WTC11 (cell line): ENCODE data around the gene SHF. TPM values are rescaled to one million over a fixed set of nuclear protein-coding genes. Genes with fewer than 3 reads are reported as not detected.

Experiments
- ATAC-seq: fragments of 200-7000 bp; cut with Tn5 transposase; 2 replicates; pipeline ENCODE4 v1.10.0; 2021; ENCODE audit warnings: mild to moderate bottlenecking, moderate library complexity
- CTCF ChIA-PET: fragments of 300-600 bp; sonication (Branson Sonifier 250); formaldehyde crosslinking; loops from one replicate; lab custom pipeline; 2021; ENCODE audit warnings: antibody characterized with exemption; lab: Charles Lee
- POLR2A ChIA-PET: fragments of 350-600 bp; sonication (Branson Sonifier 250); formaldehyde crosslinking; loops from one replicate; lab custom pipeline; 2021; ENCODE audit warnings: antibody characterized with exemption; lab: Charles Lee
- DNase-seq: peaks from one replicate; pipeline ENCODE4 v3.0.0; 2021; ENCODE audit warnings: low spot score
- H3K27ac Mint-ChIP-seq: 2 replicates; pipeline ENCODE4 v1.8.0; 2021; ENCODE audit warnings: mixed read lengths
- H3K27me3 Mint-ChIP-seq: 2 replicates; pipeline ENCODE4 v1.8.0; 2021; ENCODE audit warnings: low read depth, mild to moderate bottlenecking, moderate library complexity, mixed read lengths
- H3K36me3 Mint-ChIP-seq: 2 replicates; pipeline ENCODE4 v1.8.0; 2021; ENCODE audit warnings: mixed read lengths
- H3K4me1 Mint-ChIP-seq: 2 replicates; pipeline ENCODE4 v1.8.0; 2022; ENCODE audit warnings: mixed read lengths
- H3K4me3 Mint-ChIP-seq: 2 replicates; pipeline ENCODE4 v1.8.0; 2021; ENCODE audit warnings: mild to moderate bottlenecking, moderate library complexity, mixed read lengths
- H3K9me3 Mint-ChIP-seq: 2 replicates; pipeline ENCODE4 v1.8.0; 2021; ENCODE audit warnings: mixed read lengths
- EMX1 ChIP-seq: fragments of 250-450 bp; sonication (Bioruptor Pico); IDR thresholded peaks from 2 replicates; pipeline ENCODE4 v1.8.0; 2021; ENCODE audit warnings: mild to moderate bottlenecking
- FOXK1 ChIP-seq: sonication (generic); formaldehyde crosslinking; IDR thresholded peaks from 2 replicates; pipeline ENCODE4 v1.8.0; 2022; ENCODE audit warnings: mild to moderate bottlenecking, moderate library complexity, missing genetic modification reagents
- HMGA2 ChIP-seq: fragments of 250-450 bp; sonication (Bioruptor Pico); IDR thresholded peaks from 2 replicates; pipeline ENCODE4 v1.4.0; 2021; ENCODE audit warnings: mild to moderate bottlenecking, moderate library complexity
- JAZF1 ChIP-seq: fragments of 250-450 bp; sonication (Bioruptor Pico); IDR thresholded peaks from 2 replicates; pipeline ENCODE4 v1.9.0; 2021; ENCODE audit warnings: moderate library complexity, mild to moderate bottlenecking, inconsistent platforms
- JUN ChIP-seq: sonication (generic); formaldehyde crosslinking; IDR thresholded peaks from 2 replicates; pipeline ENCODE4 v1.8.0; 2023; ENCODE audit warnings: mild to moderate bottlenecking, missing genetic modification reagents
- MYBL2 ChIP-seq: sonication (generic); formaldehyde crosslinking; IDR thresholded peaks from 2 replicates; pipeline ENCODE4 v1.8.1; 2023; ENCODE audit warnings: mild to moderate bottlenecking, moderate library complexity, missing genetic modification reagents
- NFE2L1 ChIP-seq: sonication (generic); formaldehyde crosslinking; IDR thresholded peaks from 2 replicates; pipeline ENCODE4 v1.8.1; 2023; ENCODE audit warnings: missing genetic modification reagents
- NR3C1 ChIP-seq: sonication (generic); formaldehyde crosslinking; conservative IDR thresholded peaks from 2 replicates; pipeline ENCODE4 v1.8.1; 2023; ENCODE audit warnings: low read depth, mild to moderate bottlenecking, missing genetic modification reagents
- SMAD3 ChIP-seq: sonication (generic); formaldehyde crosslinking; IDR thresholded peaks from 2 replicates; pipeline ENCODE4 v1.8.0; 2022; ENCODE audit warnings: missing genetic modification reagents, mild to moderate bottlenecking, borderline replicate concordance
- TEAD1 ChIP-seq: sonication (generic); formaldehyde crosslinking; IDR thresholded peaks from 2 replicates; pipeline ENCODE4 v1.8.0; 2022; ENCODE audit warnings: mild to moderate bottlenecking, missing genetic modification reagents
- TP53 ChIP-seq: sonication (generic); formaldehyde crosslinking; IDR thresholded peaks from 2 replicates; pipeline ENCODE4 v1.8.1; 2023; ENCODE audit warnings: mild to moderate bottlenecking, missing genetic modification reagents
- ZNF396 ChIP-seq: fragments of 250-450 bp; sonication (Bioruptor Pico); IDR thresholded peaks from 2 replicates; pipeline ENCODE4 v1.8.0; 2021; ENCODE audit warnings: mild to moderate bottlenecking, moderate library complexity, borderline replicate concordance
- ZNF423 ChIP-seq: fragments of 250-450 bp; sonication (Bioruptor Pico); IDR thresholded peaks from 2 replicates; pipeline ENCODE4 v2.1.2; 2022; ENCODE audit warnings: mild to moderate bottlenecking, moderate library complexity
- total RNA-seq: library from RNA; stranded (reverse); gene quantifications from 3 replicates; pipeline ENCODE4 v1.2.3, GENCODE V29; 2021
- TF ChIP-seq, protein P1 (sequence below): sonication (generic); formaldehyde crosslinking; IDR thresholded peaks from 2 replicates; pipeline ENCODE4 v1.8.0; 2022; ENCODE audit warnings: mild to moderate bottlenecking, missing genetic modification reagents
- TF ChIP-seq, protein P2 (sequence below): fragments of 250-450 bp; sonication (Bioruptor Pico); IDR thresholded peaks from 2 replicates; pipeline ENCODE4 v2.1.2; 2022; ENCODE audit warnings: mild to moderate bottlenecking, moderate library complexity
- TF ChIP-seq, protein P3 (sequence below): sonication (generic); formaldehyde crosslinking; IDR thresholded peaks from 2 replicates; pipeline ENCODE4 v1.8.0; 2022; ENCODE audit warnings: missing genetic modification reagents
- TF ChIP-seq, protein P4 (sequence below): sonication (generic); formaldehyde crosslinking; IDR thresholded peaks from 2 replicates; pipeline ENCODE4 v1.8.1; 2022; ENCODE audit warnings: missing genetic modification reagents, borderline replicate concordance
- TF ChIP-seq, protein P5 (sequence below): sonication (generic); formaldehyde crosslinking; IDR thresholded peaks from 2 replicates; pipeline ENCODE4 v1.8.0; 2023; ENCODE audit warnings: missing genetic modification reagents
- TF ChIP-seq, protein P6 (sequence below): sonication (generic); formaldehyde crosslinking; IDR thresholded peaks from 2 replicates; pipeline ENCODE4 v1.8.1; 2022; ENCODE audit warnings: mild to moderate bottlenecking, moderate library complexity, missing genetic modification reagents
- TF ChIP-seq, protein P7 (sequence below): sonication (generic); formaldehyde crosslinking; IDR thresholded peaks from 2 replicates; pipeline ENCODE4 v1.8.1; 2023; ENCODE audit warnings: mild to moderate bottlenecking, missing genetic modification reagents, moderate library complexity
- TF ChIP-seq, protein P8 (sequence below): sonication (generic); formaldehyde crosslinking; IDR thresholded peaks from 2 replicates; pipeline ENCODE4 v1.8.0; 2022; ENCODE audit warnings: mild to moderate bottlenecking, missing genetic modification reagents
- TF ChIP-seq, protein P9 (sequence below): fragments of 250-450 bp; sonication (Bioruptor Pico); IDR thresholded peaks from 2 replicates; pipeline ENCODE4 v1.9.0; 2021; ENCODE audit warnings: mild to moderate bottlenecking

The SHF gene
- total RNA-seq, 1 experiment from 2014 or later = 30.6 TPM

DNA sequence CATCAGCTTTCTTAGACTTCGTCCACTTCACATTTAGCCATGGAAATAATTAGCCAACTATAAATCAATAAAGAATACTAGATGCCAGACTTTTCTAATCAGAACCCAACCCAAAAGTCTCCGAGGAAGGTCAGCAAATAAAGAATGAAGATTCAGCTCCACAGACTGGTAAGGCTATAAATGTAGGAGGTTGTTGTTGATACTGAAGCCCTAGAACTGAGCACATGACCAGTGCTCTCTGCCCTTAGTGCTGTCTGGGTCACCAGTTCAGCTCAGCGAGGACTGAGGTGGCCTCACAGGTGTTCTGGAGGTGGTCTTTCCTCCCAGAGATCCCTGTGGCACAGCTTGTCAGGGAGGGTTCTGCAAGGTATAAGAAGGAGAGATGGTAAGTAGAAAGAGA, 43.4 kb upstream of the SHF start:
- CTCF ChIA-PET = no interaction called here

DNA sequence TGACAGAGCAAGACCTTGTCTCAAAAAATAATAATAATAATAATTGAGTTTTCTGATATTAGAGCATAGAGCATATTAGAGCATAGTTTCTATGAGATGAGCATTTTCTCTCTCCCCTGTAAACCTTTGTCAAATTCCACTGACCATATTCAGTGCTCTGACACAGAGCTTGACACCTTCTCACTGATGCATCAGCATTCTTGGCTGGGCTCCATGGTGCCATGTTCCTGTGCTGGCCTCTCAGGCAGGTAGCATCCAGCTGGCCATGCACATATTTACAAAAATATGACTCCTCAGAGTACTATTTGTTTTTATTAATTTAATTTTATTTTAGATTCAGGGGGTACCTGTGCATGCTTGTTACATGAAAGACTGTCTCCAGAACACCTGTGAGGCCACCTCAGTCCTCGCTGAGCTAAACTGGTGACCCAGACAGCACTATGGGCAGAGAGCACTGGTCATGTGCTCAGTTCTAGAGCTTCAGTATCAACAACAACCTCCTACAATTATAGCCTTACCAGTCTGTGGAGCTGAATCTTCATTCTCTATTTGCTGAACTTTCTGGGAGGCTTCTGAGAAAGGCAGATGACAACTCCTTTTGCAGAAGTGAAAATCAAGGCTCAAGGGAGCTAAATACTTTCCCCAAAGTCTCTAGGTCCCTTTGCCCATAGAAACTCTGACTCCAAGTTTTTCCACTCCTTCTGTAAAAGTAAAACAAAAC, 42.6 kb upstream of the SHF start:
- Mint-ChIP-seq H3K27ac (no peak overlapping the region), H3K4me1 (no peaks in the 10 kb centered on the region), H3K9me3 (peaks cover 47% of the 10 kb centered on the region), H3K4me3 (no peak overlapping the region), H3K27me3 (peaks cover 25% of the 10 kb centered on the region), H3K36me3 (peaks cover 11% of the 10 kb centered on the region)
- no peak for ATAC-seq
- ChIA-PET CTCF (interaction anchor here (1.1 kb wide), 1 partner anchor 68 kb away, joined by 3 read pairs; no protein-coding TSS in a partner anchor), POLR2A (no interaction called here)
- no peak for DNase-seq
- TF ChIP-seq, protein P1, sequence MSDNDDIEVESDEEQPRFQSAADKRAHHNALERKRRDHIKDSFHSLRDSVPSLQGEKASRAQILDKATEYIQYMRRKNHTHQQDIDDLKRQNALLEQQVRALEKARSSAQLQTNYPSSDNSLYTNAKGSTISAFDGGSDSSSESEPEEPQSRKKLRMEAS (CRISPR knock-in tag) = no peak
- TF ChIP-seq JAZF1 (CRISPR knock-in tag) = no peak
- TF ChIP-seq, protein P2, sequence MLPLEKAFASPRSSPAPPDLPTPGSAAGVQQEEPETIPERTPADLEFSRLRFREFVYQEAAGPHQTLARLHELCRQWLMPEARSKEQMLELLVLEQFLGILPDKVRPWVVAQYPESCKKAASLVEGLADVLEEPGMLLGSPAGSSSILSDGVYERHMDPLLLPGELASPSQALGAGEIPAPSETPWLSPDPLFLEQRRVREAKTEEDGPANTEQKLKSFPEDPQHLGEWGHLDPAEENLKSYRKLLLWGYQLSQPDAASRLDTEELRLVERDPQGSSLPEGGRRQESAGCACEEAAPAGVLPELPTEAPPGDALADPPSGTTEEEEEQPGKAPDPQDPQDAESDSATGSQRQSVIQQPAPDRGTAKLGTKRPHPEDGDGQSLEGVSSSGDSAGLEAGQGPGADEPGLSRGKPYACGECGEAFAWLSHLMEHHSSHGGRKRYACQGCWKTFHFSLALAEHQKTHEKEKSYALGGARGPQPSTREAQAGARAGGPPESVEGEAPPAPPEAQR = no peak
- TF ChIP-seq FOXK1 = no peak
- no peak for TF ChIP-seq TEAD1 (CRISPR knock-in tag)
- no peak for TF ChIP-seq NR3C1
- no peak for TF ChIP-seq SMAD3
- TF ChIP-seq, protein P3, sequence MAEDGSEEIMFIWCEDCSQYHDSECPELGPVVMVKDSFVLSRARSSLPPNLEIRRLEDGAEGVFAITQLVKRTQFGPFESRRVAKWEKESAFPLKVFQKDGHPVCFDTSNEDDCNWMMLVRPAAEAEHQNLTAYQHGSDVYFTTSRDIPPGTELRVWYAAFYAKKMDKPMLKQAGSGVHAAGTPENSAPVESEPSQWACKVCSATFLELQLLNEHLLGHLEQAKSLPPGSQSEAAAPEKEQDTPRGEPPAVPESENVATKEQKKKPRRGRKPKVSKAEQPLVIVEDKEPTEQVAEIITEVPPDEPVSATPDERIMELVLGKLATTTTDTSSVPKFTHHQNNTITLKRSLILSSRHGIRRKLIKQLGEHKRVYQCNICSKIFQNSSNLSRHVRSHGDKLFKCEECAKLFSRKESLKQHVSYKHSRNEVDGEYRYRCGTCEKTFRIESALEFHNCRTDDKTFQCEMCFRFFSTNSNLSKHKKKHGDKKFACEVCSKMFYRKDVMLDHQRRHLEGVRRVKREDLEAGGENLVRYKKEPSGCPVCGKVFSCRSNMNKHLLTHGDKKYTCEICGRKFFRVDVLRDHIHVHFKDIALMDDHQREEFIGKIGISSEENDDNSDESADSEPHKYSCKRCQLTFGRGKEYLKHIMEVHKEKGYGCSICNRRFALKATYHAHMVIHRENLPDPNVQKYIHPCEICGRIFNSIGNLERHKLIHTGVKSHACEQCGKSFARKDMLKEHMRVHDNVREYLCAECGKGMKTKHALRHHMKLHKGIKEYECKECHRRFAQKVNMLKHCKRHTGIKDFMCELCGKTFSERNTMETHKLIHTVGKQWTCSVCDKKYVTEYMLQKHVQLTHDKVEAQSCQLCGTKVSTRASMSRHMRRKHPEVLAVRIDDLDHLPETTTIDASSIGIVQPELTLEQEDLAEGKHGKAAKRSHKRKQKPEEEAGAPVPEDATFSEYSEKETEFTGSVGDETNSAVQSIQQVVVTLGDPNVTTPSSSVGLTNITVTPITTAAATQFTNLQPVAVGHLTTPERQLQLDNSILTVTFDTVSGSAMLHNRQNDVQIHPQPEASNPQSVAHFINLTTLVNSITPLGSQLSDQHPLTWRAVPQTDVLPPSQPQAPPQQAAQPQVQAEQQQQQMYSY = no peak
- no peak for TF ChIP-seq ZNF423 (CRISPR knock-in tag)

More for the DNA sequence above, 43.4 kb upstream of the SHF start:
- Mint-ChIP-seq H3K27ac (no peak overlapping the region), H3K27me3 (peaks cover 28% of the 10 kb centered on the region), H3K4me1 (no peaks in the 10 kb centered on the region), H3K4me3 (no peak overlapping the region), H3K9me3 (peaks cover 55% of the 10 kb centered on the region), H3K36me3 (peaks cover 11% of the 10 kb centered on the region)
- DNase-seq = no peak
- ATAC-seq = no peak
- TF ChIP-seq EMX1 (CRISPR knock-in tag) = no peak
- TF ChIP-seq ZNF423 (CRISPR knock-in tag) = no peak
- TF ChIP-seq, protein P4, sequence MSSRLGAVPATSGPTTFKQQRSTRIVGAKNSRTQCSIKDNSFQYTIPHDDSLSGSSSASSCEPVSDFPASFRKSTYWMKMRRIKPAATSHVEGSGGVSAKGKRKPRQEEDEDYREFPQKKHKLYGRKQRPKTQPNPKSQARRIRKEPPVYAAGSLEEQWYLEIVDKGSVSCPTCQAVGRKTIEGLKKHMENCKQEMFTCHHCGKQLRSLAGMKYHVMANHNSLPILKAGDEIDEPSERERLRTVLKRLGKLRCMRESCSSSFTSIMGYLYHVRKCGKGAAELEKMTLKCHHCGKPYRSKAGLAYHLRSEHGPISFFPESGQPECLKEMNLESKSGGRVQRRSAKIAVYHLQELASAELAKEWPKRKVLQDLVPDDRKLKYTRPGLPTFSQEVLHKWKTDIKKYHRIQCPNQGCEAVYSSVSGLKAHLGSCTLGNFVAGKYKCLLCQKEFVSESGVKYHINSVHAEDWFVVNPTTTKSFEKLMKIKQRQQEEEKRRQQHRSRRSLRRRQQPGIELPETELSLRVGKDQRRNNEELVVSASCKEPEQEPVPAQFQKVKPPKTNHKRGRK (CRISPR knock-in tag) = no peak
- TF ChIP-seq TP53 = no peak
- TF ChIP-seq, protein P5, sequence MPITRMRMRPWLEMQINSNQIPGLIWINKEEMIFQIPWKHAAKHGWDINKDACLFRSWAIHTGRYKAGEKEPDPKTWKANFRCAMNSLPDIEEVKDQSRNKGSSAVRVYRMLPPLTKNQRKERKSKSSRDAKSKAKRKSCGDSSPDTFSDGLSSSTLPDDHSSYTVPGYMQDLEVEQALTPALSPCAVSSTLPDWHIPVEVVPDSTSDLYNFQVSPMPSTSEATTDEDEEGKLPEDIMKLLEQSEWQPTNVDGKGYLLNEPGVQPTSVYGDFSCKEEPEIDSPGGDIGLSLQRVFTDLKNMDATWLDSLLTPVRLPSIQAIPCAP (CRISPR knock-in tag) = no peak
- TF ChIP-seq HMGA2 (CRISPR knock-in tag) = no peak
- no peak for TF ChIP-seq NFE2L1 (CRISPR knock-in tag)
- no peak for TF ChIP-seq FOXK1
- TF ChIP-seq JAZF1 (CRISPR knock-in tag) = no peak
- TF ChIP-seq ZNF396 (CRISPR knock-in tag) = no peak
- no peak for TF ChIP-seq JUN (CRISPR knock-in tag)
- TF ChIP-seq, protein P6, sequence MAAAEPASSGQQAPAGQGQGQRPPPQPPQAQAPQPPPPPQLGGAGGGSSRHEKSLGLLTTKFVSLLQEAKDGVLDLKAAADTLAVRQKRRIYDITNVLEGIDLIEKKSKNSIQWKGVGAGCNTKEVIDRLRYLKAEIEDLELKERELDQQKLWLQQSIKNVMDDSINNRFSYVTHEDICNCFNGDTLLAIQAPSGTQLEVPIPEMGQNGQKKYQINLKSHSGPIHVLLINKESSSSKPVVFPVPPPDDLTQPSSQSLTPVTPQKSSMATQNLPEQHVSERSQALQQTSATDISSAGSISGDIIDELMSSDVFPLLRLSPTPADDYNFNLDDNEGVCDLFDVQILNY (CRISPR knock-in tag) = no peak
- TF ChIP-seq, protein P7, sequence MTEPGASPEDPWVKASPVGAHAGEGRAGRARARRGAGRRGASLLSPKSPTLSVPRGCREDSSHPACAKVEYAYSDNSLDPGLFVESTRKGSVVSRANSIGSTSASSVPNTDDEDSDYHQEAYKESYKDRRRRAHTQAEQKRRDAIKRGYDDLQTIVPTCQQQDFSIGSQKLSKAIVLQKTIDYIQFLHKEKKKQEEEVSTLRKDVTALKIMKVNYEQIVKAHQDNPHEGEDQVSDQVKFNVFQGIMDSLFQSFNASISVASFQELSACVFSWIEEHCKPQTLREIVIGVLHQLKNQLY (CRISPR knock-in tag) = no peak
- TF ChIP-seq, protein P8, sequence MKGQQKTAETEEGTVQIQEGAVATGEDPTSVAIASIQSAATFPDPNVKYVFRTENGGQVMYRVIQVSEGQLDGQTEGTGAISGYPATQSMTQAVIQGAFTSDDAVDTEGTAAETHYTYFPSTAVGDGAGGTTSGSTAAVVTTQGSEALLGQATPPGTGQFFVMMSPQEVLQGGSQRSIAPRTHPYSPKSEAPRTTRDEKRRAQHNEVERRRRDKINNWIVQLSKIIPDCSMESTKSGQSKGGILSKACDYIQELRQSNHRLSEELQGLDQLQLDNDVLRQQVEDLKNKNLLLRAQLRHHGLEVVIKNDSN (CRISPR knock-in tag) = no peak
- TF ChIP-seq MYBL2 (CRISPR knock-in tag) = no peak
- TF ChIP-seq, protein P9, sequence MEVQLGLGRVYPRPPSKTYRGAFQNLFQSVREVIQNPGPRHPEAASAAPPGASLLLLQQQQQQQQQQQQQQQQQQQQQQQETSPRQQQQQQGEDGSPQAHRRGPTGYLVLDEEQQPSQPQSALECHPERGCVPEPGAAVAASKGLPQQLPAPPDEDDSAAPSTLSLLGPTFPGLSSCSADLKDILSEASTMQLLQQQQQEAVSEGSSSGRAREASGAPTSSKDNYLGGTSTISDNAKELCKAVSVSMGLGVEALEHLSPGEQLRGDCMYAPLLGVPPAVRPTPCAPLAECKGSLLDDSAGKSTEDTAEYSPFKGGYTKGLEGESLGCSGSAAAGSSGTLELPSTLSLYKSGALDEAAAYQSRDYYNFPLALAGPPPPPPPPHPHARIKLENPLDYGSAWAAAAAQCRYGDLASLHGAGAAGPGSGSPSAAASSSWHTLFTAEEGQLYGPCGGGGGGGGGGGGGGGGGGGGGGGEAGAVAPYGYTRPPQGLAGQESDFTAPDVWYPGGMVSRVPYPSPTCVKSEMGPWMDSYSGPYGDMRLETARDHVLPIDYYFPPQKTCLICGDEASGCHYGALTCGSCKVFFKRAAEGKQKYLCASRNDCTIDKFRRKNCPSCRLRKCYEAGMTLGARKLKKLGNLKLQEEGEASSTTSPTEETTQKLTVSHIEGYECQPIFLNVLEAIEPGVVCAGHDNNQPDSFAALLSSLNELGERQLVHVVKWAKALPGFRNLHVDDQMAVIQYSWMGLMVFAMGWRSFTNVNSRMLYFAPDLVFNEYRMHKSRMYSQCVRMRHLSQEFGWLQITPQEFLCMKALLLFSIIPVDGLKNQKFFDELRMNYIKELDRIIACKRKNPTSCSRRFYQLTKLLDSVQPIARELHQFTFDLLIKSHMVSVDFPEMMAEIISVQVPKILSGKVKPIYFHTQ (CRISPR knock-in tag) = no peak
- POLR2A ChIA-PET = no interaction called here
